ENCODE results near the gene KCNG4.
"Not testable (repeated sequence)": the region's sequence is repeated elsewhere in the genome, so short reads cannot be mapped to it uniquely, and the experiment has no call there.

Gene KCNG4

DNA sequence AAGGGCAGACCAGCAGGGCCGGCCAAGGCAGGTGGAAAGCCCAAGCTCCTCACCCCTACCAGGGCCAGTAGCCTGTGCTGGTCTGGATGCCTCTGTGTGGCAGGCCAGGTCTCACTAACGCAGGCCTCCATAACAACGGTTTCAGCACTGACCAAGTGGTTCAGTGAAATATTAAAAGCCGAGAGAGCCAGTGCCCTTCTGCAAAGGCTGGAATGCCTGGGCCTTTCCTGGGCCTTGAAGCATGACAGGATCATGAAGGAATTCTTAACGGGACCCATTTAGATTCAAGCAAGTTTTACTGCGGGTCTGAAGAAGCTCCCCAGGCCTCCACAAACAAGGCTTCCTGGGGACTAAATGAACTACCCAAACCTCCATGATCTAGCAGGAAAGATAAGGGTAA, 32.6 kb downstream of the KCNG4 start:
- no peak for DNase-seq (ENCODE audit: low read depth in 1 of 2, low spot score in 1 of 2)
- in situ Hi-C loops (cut with HindIII; ENCODE audit: low pct_unique_long_range_greater_than_20kb, low sequenced_read_pairs) = no loop called here
- no peak for TF ChIP-seq JUND (IDR thresholded peaks at IDR 0.05; ENCODE audit: low read depth)

DNA sequence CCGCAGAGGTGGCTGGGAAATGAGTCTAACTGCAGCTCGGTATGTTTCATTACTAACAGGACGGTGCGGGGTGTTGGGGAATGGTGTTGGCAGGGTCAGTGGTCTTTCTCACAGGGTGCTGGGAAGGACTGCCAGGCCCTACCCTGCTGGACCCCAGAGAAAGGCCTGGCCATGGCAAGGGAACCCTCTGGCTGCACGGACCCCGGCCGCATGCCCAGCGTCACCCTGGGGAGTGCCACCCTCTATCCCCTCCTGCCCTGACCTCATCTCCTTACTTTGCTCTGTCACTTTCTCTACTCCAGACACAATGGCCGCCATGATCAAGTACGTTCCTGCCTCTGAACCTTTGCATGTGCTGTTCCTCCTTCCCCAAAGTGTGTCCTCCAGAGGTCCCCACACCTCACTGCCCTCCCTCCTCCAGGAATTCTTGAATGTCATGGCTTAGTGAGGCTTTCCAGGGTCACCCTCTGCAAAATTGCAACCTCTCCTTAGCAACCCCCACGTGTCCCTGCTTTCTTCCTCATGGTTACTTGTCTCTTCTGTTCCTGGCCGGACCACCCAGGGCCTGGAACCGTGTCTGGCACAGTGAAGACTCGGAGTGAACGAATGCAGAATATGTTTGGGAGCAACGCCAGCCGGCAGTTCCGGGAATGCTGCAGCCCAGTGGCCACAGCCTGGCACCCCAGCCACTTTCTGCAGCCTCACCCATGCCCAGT, 33.7 kb downstream of the KCNG4 start:
- TF ChIP-seq JUND (IDR thresholded peaks at IDR 0.05; ENCODE audit: low read depth) = no peak
- DNase-seq (ENCODE audit: low read depth in 1 of 2, low spot score in 1 of 2) = no peak
- in situ Hi-C loops (cut with HindIII; ENCODE audit: low pct_unique_long_range_greater_than_20kb, low sequenced_read_pairs) = no loop called here

DNA sequence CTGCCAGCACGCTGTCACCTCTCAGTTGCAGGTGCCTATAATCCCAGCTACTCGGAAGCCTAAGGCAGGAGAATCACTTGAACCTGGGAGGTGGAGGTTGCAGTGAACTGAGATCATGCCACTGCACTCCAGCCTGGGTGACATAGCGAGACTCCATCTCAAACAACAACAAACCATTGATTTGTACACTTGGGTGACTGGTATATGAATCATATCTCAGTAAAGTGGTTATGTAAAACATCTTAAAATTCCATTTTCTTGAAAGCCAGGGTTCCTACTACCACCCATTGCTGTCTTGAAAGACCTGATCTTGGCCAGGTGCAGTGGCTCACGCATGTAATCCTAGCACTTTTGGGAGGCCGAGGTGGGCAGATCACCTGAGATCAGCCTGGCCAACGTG, 34.7 kb downstream of the KCNG4 start:
- DNase-seq (ENCODE audit: low read depth in 1 of 2, low spot score in 1 of 2); in situ Hi-C loops (cut with HindIII; ENCODE audit: low pct_unique_long_range_greater_than_20kb, low sequenced_read_pairs): not testable (repeated sequence)

DNA sequence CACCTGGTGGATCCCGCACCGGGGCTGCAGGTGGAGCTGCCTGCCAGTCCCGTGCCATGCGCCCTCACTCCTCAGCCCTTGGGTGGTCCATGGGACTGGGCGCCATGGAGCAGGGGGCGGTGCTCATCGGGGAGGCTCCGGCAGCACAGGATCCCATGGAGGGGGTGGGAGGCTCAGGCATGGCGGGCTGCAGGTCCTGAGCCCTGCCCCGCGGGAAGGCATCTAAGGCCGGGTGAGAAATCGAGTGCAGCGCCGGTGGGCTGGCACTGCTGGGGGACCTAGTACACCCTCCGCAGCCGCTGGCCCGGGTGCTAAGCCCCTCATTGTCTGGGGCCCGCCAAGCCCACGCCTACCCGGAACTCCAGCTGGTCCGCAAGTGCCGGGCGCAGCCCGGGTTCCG, 35.3 kb downstream of the KCNG4 start:
- in situ Hi-C loops (cut with HindIII; ENCODE audit: low pct_unique_long_range_greater_than_20kb, low sequenced_read_pairs); DNase-seq (ENCODE audit: low read depth in 1 of 2, low spot score in 1 of 2): not testable (repeated sequence)

DNA sequence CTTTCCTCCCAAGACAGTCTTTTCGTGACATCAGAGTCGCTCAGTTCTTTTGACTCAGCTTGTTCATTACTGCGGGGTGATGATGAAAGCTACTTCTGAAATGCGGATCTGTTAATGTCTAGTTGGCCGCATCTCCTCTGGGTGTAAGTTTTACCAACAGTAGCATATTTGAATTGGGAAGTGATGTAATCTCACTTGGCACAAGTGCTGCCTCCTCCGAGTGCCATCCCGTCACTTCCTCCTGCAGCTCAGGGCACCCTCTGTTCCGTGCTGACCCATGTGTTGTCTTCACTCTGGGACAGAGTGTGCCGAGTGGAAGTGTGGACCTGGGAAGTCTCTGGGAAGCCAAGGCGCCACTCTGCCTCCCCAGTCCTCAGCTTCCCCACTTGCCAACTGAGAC, 40.0 kb downstream of the KCNG4 start:
- in situ Hi-C loops (cut with HindIII; ENCODE audit: low pct_unique_long_range_greater_than_20kb, low sequenced_read_pairs) = no loop called here
- no peak for TF ChIP-seq JUND (IDR thresholded peaks at IDR 0.05; ENCODE audit: low read depth)

DNA sequence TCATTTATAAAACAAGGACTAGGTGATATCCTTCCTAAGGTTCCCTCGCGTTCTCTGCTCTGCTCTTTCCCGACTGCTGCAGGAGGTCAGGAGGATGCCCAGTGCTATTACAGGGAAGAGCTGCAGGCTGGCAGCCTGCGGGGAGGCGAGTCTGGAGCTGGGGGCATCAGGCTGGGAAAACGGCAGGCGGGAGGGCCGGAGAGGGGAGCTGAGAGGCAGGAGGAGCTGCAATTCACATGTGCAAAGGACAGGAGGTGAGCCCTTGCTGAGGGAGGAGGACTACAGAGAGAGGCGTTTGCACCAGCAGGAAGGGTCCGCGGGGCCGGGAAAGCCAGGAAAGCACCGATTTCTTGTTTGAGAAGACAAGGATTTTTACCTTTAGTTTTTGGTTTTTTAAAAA, 40.7 kb downstream of the KCNG4 start:
- TF ChIP-seq JUND (IDR thresholded peaks at IDR 0.05; ENCODE audit: low read depth) = no peak

More for the DNA sequence above, 40.0 kb downstream of the KCNG4 start:
- no peak for DNase-seq (ENCODE audit: low read depth in 1 of 2, low spot score in 1 of 2)

DNA sequence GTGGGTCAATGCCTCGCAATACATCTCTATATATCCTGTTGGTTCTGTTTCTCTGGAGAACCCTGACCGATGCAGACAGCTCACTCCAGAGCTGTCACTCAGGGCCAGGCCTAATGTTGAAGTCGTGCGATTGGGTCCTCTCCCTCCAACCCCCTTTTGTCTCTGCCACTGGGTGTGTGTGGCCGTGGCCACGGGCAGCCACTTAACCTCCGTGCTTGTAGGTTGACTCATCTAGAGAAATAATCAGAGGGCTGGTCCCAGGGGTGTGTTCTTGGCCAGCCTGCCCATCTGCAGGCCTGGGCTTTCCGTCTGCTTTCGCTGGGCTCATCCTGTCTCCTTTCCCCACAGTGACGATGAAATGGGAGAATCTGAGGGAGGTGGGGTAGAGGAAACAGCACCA, 41.4 kb downstream of the KCNG4 start:
- TF ChIP-seq JUND (IDR thresholded peaks at IDR 0.05; ENCODE audit: low read depth) = no peak

More for the DNA sequence above, 40.7 kb downstream of the KCNG4 start:
- DNase-seq (ENCODE audit: low read depth in 1 of 2, low spot score in 1 of 2) = no peak
- in situ Hi-C loops (cut with HindIII; ENCODE audit: low pct_unique_long_range_greater_than_20kb, low sequenced_read_pairs) = no loop called here

DNA sequence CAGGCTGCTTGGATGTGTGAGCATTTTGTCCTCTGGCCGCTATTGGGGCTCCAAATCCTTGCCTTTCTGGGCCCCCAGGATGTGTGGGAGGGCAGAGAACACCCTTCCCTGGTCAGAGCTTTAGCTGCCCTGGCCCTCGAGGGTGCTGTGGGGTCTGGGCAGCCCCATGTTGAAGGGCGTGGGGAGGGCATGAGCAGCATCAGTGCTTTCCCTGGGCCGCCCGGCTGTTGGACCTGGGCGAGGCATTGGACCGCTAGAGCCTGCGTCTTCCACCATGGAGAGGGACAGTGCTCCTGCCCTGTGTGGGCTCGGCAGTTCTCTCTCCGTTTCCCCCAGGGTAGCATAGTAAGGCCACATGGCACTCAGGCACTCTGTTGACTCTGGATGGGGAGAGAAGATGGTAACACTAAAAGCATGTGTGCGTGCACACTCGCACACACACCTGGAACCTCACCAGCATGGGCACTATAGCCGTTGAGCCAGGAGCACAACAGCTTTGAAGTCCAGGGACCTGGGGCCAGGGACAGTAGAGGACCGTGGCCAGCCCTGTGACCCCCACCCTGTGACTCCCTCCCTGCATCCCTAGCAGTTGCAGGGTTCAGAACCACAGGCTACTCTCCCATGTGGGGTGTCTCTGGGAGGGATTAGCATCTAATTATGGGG, 42.2 kb downstream of the KCNG4 start:
- DNase-seq (ENCODE audit: low read depth in 1 of 2, low spot score in 1 of 2) = no peak
- no peak for TF ChIP-seq JUND (IDR thresholded peaks at IDR 0.05; ENCODE audit: low read depth)
- in situ Hi-C loops (cut with HindIII; ENCODE audit: low pct_unique_long_range_greater_than_20kb, low sequenced_read_pairs) = no loop called here

More for the DNA sequence above, 41.4 kb downstream of the KCNG4 start:
- no peak for DNase-seq (ENCODE audit: low read depth in 1 of 2, low spot score in 1 of 2)
- in situ Hi-C loops (cut with HindIII; ENCODE audit: low pct_unique_long_range_greater_than_20kb, low sequenced_read_pairs) = no loop called here

DNA sequence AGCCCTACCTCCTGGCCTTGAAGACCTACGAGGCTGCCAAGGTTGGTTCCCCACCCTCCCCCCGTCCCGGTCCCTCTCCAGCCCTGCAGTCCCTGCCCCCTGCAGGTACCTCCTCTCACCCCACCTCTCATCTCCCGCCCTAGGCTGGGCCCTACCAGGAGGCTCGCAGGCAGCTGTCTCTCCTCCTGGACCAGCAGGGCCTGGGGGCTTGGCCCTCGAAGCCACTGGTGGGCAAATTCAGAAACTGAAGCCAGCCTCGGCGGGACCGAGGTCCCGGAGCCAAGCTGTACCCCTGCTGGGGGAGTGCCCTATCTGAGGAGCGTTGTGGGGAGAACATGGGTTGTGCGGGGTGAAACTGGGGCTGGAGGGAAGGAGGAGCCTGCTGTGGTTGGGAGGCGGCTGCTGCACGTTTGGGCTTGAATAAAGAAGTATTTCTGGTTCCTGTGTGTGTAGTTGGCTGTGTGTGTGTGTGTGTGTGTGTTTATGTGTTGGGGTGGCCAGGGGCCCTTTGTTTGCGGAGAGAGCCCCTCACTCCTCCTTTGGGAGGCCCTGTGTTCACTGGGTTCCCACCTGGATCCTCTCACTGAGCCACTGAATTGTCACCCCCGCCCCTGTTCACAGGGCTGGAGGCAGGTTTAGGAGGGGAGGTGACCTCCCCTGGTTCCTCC, 43.0 kb downstream of the KCNG4 start:
- no peak for TF ChIP-seq JUND (IDR thresholded peaks at IDR 0.05; ENCODE audit: low read depth)
- peak; percentile 86 to 89 for DNase-seq (ENCODE audit: low read depth in 1 of 2, low spot score in 1 of 2)
- in situ Hi-C loops (cut with HindIII; ENCODE audit: low pct_unique_long_range_greater_than_20kb, low sequenced_read_pairs) = no loop called here

DNA sequence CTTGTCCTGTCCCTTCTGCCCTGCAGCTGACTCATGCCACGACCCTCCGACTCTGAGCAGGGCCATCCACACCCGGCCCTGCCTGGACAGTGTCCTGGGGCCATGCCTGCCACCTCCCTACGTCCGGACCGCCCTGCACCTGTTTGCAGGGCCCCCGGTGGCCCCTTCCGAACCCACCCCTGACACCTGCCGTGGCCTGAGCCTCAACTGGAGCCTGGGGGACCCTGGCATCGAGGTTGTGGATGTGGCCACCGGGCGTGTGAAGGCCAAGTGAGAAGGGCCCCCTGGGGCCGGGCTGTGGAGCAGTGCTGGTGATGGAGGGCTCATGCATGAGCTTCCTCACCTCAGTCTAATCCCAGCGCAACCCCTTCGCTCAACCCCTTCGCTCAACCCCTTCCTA, 43.7 kb downstream of the KCNG4 start:
- no peak for TF ChIP-seq JUND (IDR thresholded peaks at IDR 0.05; ENCODE audit: low read depth)
- in situ Hi-C loops (cut with HindIII; ENCODE audit: low pct_unique_long_range_greater_than_20kb, low sequenced_read_pairs) = no loop called here
- DNase-seq (ENCODE audit: low read depth in 1 of 2, low spot score in 1 of 2) = no peak

DNA sequence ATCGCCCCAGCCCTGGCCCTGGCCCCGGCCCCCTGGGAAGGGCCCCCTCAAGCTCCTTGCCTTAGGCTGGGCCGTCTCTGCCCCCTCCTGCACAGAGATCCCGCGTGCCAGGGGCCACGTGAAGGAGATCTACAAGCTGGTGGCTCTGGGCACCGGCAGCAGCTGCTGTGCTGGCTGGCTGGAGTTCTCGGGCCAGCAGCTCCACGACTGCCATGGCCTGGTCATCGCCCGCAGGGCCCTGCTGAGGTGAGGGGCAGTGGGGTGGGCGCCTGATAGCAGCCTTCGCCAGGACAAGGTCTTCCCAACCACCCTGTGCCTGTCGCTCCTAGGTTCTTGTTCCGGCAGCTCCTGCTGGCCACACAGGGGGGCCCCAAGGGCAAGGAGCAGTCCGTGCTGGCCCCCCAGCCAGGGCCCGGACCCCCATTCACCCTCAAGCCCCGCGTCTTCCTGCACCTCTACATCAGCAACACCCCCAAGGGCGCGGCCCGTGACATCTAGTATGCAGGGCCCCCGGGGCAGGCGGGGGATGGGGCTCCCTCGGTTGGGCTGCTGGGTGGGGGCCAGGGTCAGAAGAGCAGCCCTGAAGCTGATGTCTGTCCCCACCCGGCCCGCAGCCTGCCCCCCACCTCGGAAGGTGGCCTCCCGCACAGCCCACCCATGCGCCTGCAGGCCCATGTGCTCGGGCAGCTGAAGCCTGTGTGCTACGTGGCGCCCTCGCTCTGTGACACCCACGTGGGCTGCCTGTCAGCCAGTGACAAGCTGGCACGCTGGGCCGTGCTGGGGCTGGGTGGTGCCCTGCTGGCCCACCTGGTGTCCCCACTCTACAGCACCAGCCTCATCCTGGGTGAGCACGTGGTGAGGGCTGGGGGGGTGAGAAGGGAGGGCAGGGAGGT, 44.4 kb downstream of the KCNG4 start:
- in situ Hi-C loops (cut with HindIII; ENCODE audit: low pct_unique_long_range_greater_than_20kb, low sequenced_read_pairs) = no loop called here
- no peak for TF ChIP-seq JUND (IDR thresholded peaks at IDR 0.05; ENCODE audit: low read depth)
- no peak for DNase-seq (ENCODE audit: low read depth in 1 of 2, low spot score in 1 of 2)

DNA sequence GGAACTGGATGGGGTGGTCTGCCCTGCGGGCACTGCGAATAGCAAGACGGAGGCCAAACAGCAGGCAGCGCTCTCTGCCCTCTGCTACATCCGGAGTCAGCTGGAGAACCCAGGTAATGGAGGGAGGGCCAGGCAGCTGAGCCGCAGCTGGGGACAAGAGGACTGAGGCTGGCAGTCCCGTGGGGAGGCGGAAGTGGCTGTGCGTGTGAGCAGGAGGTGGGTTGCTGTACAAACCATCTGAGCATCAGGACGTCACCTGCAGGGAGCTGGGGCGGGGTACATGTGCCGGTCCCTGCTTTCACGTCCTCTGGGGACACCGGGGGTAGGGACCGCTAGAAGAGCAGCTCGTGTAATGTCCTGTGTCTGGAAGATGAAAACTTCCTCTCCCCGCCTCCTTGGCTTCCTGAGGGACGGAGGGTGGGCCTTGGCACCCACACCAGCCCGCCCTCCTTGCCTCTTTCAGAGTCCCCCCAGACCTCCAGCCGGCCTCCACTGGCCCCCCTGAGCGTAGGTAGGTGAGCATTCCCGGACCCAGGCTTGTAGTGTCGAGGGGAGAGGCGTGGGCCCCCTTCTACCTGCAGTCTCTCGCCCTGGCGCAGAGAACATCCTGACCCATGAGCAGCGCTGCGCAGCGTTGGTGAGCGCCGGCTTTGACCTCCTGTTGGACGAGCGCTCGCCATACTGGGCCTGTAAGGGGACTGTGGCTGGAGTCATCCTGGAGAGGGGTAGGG, 45.2 kb downstream of the KCNG4 start:
- TF ChIP-seq JUND (IDR thresholded peaks at IDR 0.05; ENCODE audit: low read depth) = no peak
- DNase-seq (ENCODE audit: low read depth in 1 of 2, low spot score in 1 of 2) = no peak
- in situ Hi-C loops (cut with HindIII; ENCODE audit: low pct_unique_long_range_greater_than_20kb, low sequenced_read_pairs) = no loop called here

All from T47D (cell line).